ENCODE data around the gene MSI2.

Gene MSI2

GRCh38 chr17:57631871-57632270, 375.5 kb downstream of the MSI2 start:
- DNase-seq: no peak

- DNase-seq: no peak
These were observed 376.0 kb downstream of the MSI2 start for GRCh38 chr17:57632294-57632693.

- no peak for DNase-seq
These were observed 376.9 kb downstream of the MSI2 start for GRCh38 chr17:57633236-57633635.

GRCh38 chr17:57634713-57635465, 378.6 kb downstream of the MSI2 start:
- DNase-seq: no peak

GRCh38 chr17:57636274-57636673, 380.0 kb downstream of the MSI2 start:
- DNase-seq: no peak

- no peak for DNase-seq
These were observed 380.8 kb downstream of the MSI2 start for GRCh38 chr17:57636985-57637665.

- no peak for DNase-seq
These were observed 381.3 kb downstream of the MSI2 start for GRCh38 chr17:57637666-57638010.

- DNase-seq: no peak
These were observed 382.0 kb downstream of the MSI2 start for GRCh38 chr17:57638284-57638683.

- DNase-seq: no peak
These were observed 383.1 kb downstream of the MSI2 start for GRCh38 chr17:57639381-57639780.

- DNase-seq: no peak
These were observed 383.8 kb downstream of the MSI2 start for GRCh38 chr17:57640079-57640478.

GRCh38 chr17:57641761-57642160, 385.4 kb downstream of the MSI2 start:
- no peak for DNase-seq

GRCh38 chr17:57643062-57643461, 386.7 kb downstream of the MSI2 start:
- DNase-seq: no peak

GRCh38 chr17:57644326-57644725, 388.0 kb downstream of the MSI2 start:
- DNase-seq: no peak

- DNase-seq: peak; percentile 36
These were observed 389.8 kb downstream of the MSI2 start for GRCh38 chr17:57645950-57646665.

- DNase-seq: no peak
These were observed 392.4 kb downstream of the MSI2 start for GRCh38 chr17:57648720-57649119.

- no peak for DNase-seq
These were observed 392.9 kb downstream of the MSI2 start for GRCh38 chr17:57649191-57649590.

- DNase-seq: no peak
These were observed 393.6 kb downstream of the MSI2 start for GRCh38 chr17:57649731-57650484.

- no peak for DNase-seq
These were observed 394.2 kb downstream of the MSI2 start for GRCh38 chr17:57650548-57650947.

- DNase-seq: no peak
These were observed 395.1 kb downstream of the MSI2 start for GRCh38 chr17:57651451-57651850.

GRCh38 chr17:57651996-57652395, 395.7 kb downstream of the MSI2 start:
- DNase-seq: no peak

GRCh38 chr17:57652811-57653210, 396.5 kb downstream of the MSI2 start:
- no peak for DNase-seq

GRCh38 chr17:57653279-57653678, 397.0 kb downstream of the MSI2 start:
- no peak for DNase-seq

- DNase-seq: no peak
These were observed 397.9 kb downstream of the MSI2 start for GRCh38 chr17:57654040-57654775.

Measured in stimulated activated CD8-positive, alpha-beta memory T cell treated with anti-CD3 and anti-CD28 coated beads, Interleukin-4, amount 100 ng/mL, for 48 hours (primary cell).